RWPE1 (cell line): ENCODE results near the gene THRB.

ENCODE experiments used
- CTCF ChIA-PET: fragments of 350-600 bp; sonication (Branson Sonifier 250); formaldehyde crosslinking; extraction: SDS; loops from one replicate; lab custom pipeline; 2021; lab: Yijun Ruan, JAX
- POLR2A ChIA-PET: fragments of 400-600 bp; formaldehyde crosslinking; extraction: SDS; loops from one replicate; lab custom pipeline; 2020; ENCODE audit warnings: antibody characterized with exemption; ENCODE audit not compliant: low non-redundant PET; lab: Yijun Ruan, JAX
- DNase-seq: peaks from one replicate; pipeline ENCODE4 v3.0.0; 2012; ENCODE audit warnings: low spot score
- H3K27ac ChIP-seq: fragments of 450-650 bp; 2 replicates; pipeline ENCODE4 v1.5.1; 2017
- CTCF ChIP-seq: fragments of 450-650 bp; conservative IDR thresholded peaks from 2 replicates; pipeline ENCODE4 v1.5.1; 2017; ENCODE audit warnings: low read depth, mild to moderate bottlenecking

The THRB gene

GRCh38 chr3:24370352-24371090, 124.1 kb downstream of the THRB start:
- ChIA-PET POLR2A (no interaction called here), CTCF (interaction anchor here (0.6 kb wide), 2 partner anchors 13 to 108 kb away, joined by 3 read pairs; no protein-coding TSS in a partner anchor)
- no peak overlapping the region for H3K27ac ChIP-seq
- no peak for DNase-seq
- TF ChIP-seq CTCF: no peak

- no peak for DNase-seq
Observed at GRCh38 chr3:24368605-24369004, 126.0 kb downstream of the THRB start.

GRCh38 chr3:24367664-24368264, 126.9 kb downstream of the THRB start:
- DNase-seq: no peak
- ChIA-PET CTCF (no interaction called here), POLR2A (no interaction called here)
- H3K27ac ChIP-seq: no peak overlapping the region
- no peak for TF ChIP-seq CTCF

More at GRCh38 chr3:24368605-24369004, 126.0 kb downstream of the THRB start:
- POLR2A ChIA-PET: no interaction called here
- no peak for TF ChIP-seq CTCF
- no peak overlapping the region for H3K27ac ChIP-seq
- CTCF ChIA-PET: no interaction called here

- no peak overlapping the region for H3K27ac ChIP-seq
- ChIA-PET POLR2A (no interaction called here), CTCF (no interaction called here)
- no peak for DNase-seq
- no peak for TF ChIP-seq CTCF
Observed at GRCh38 chr3:24367216-24367615, 127.4 kb downstream of the THRB start.

GRCh38 chr3:24365168-24365567, 129.5 kb downstream of the THRB start:
- DNase-seq: peak; percentile 70
- POLR2A ChIA-PET: interaction anchor here (0.8 kb wide), 1 partner anchor 104 kb away, joined by 3 read pairs; no protein-coding TSS in a partner anchor
- peak overlapping the region; percentile 48; the same call in 1 of the 2 replicates for H3K27ac ChIP-seq
- TF ChIP-seq CTCF: peak; percentile 19; the same call in 1 of the 2 replicates
- CTCF ChIA-PET: no interaction called here

GRCh38 chr3:24364359-24364758, 130.3 kb downstream of the THRB start:
- POLR2A ChIA-PET: no interaction called here
- H3K27ac ChIP-seq: no peak overlapping the region
- no peak for DNase-seq
- CTCF ChIA-PET: no interaction called here
- TF ChIP-seq CTCF: no peak
